ENCODE measurements around the gene ZNF598.
"Not testable (repeated sequence)": the region's sequence is repeated elsewhere in the genome, so short reads cannot be mapped to it uniquely, and the experiment has no call there.

The ZNF598 gene

GRCh38 chr16:1975432-1976215, 34.0 kb downstream of the ZNF598 start:
- no peak for DNase-seq (ENCODE audit: low spot score)

- no peak for DNase-seq (ENCODE audit: low spot score)
These were observed 35.2 kb downstream of the ZNF598 start for GRCh38 chr16:1974157-1975070.

GRCh38 chr16:1973461-1974156, 36.0 kb downstream of the ZNF598 start:
- no peak for DNase-seq (ENCODE audit: low spot score)

GRCh38 chr16:1972490-1972877, 37.1 kb downstream of the ZNF598 start:
- no peak for DNase-seq (ENCODE audit: low spot score)

GRCh38 chr16:1971796-1972489, 37.7 kb downstream of the ZNF598 start, which contains the start of gene TBL3:
TBL3 (plus strand) TSS chr16:1972053; CDS start chr16:1972165, 112 bp downstream.
- peak; percentile 98 for DNase-seq (ENCODE audit: low spot score)

- no peak for DNase-seq (ENCODE audit: low spot score)
These were observed 41.3 kb downstream of the ZNF598 start for GRCh38 chr16:1968146-1968953.

- DNase-seq (ENCODE audit: low spot score): no peak
These were observed 43.2 kb downstream of the ZNF598 start, which contains the start of gene RNF151 for GRCh38 chr16:1966460-1966859. RNF151 (plus strand) TSS chr16:1966856; CDS start chr16:1966882, 26 bp downstream.

GRCh38 chr16:1965396-1966001, 44.1 kb downstream of the ZNF598 start:
- DNase-seq (ENCODE audit: low spot score): no peak

- DNase-seq (ENCODE audit: low spot score): peak; percentile 98
These were observed 44.9 kb downstream of the ZNF598 start, which contains the start of gene RPS2 for GRCh38 chr16:1964506-1965395. RPS2 (minus strand) TSS chr16:1964826; CDS start chr16:1964625, 201 bp downstream.

- DNase-seq (ENCODE audit: low spot score): no peak
These were observed 45.7 kb downstream of the ZNF598 start for GRCh38 chr16:1963806-1964505.

- not testable (repeated sequence) for DNase-seq (ENCODE audit: low spot score)
These were observed 47.2 kb downstream of the ZNF598 start for GRCh38 chr16:1962161-1963153.

- DNase-seq (ENCODE audit: low spot score): no peak
These were observed 48.0 kb downstream of the ZNF598 start for GRCh38 chr16:1961651-1962067.

GRCh38 chr16:1960665-1961630, 48.7 kb downstream of the ZNF598 start:
- no peak for DNase-seq (ENCODE audit: low spot score)

GRCh38 chr16:1959269-1960039, 50.2 kb downstream of the ZNF598 start, which contains the start of gene NDUFB10:
NDUFB10 (plus strand) TSS chr16:1959538; CDS start chr16:1959625, 87 bp downstream.
- peak; percentile 93 for DNase-seq (ENCODE audit: low spot score)

- no peak for DNase-seq (ENCODE audit: low spot score)
These were observed 50.8 kb downstream of the ZNF598 start for GRCh38 chr16:1958715-1959268.

All from left forelimb (tissue), 1 donor.